Measurements from ENCODE around the gene IL1F10. TPM values are rescaled to one million over a fixed set of nuclear protein-coding genes. Genes with fewer than 3 reads are reported as not detected.

IL1F10 gene
- total and polyA plus RNA-seq, 2 donors (not counting 3 experiments of a cell fraction or from before 2014, with no cell fraction given): not detected

GRCh38 chr2:113089916-113090315 is 22.1 kb downstream of the IL1F10 start:
- DNase-seq (ENCODE audit: low read depth, low spot score) (no peak), FAIRE-seq (no peak)
- no TSS peak for BruUV-seq (replicated peaks)
- Histone ChIP-seq H3K4me3 (replicated peaks in 1 of 3; ENCODE audit: insufficient read depth in 1 of 3, low read depth in 1 of 3, low read length in 3 of 3) (no peak overlapping the region), H3K27me3 (ENCODE audit: control insufficient read depth in 2 of 2, insufficient read depth in 2 of 2, low read length in 2 of 2) (no peaks in the 10 kb centered on the region), H3K4me2 (ENCODE audit: insufficient read depth, low read length) (no peak overlapping the region), H3K27ac (ENCODE audit: insufficient read depth, low read depth, low read length) (no peak overlapping the region), H2AFZ (ENCODE audit: low read depth, low read length) (no peak overlapping the region), H3K4me1 (ENCODE audit: control insufficient read depth, extremely low read depth, insufficient read depth, low read length) (no peaks in the 10 kb centered on the region), H3K36me3 (ENCODE audit: control insufficient read depth in 2 of 2, extremely low read depth in 1 of 2, insufficient read depth in 2 of 2, low read length in 2 of 2) (no peaks in the 10 kb centered on the region), H3K9me1 (replicated peaks; ENCODE audit: control insufficient read depth, extremely low read depth, insufficient read depth, low read length) (no peaks in the 10 kb centered on the region), H3K79me2 (ENCODE audit: control insufficient read depth, insufficient read depth, low read length) (no peaks in the 10 kb centered on the region), H3K9ac (replicated peaks; ENCODE audit: extremely low read depth, insufficient read depth, low read length) (no peak overlapping the region), H4K20me1 (replicated peaks; ENCODE audit: control insufficient read depth, extremely low read depth, insufficient read depth, low read length) (no peaks in the 10 kb centered on the region), H3K9me3 (replicated peaks; ENCODE audit: control insufficient read depth, insufficient read depth, low read length) (no peaks in the 10 kb centered on the region)
- TF ChIP-seq, protein P1, sequence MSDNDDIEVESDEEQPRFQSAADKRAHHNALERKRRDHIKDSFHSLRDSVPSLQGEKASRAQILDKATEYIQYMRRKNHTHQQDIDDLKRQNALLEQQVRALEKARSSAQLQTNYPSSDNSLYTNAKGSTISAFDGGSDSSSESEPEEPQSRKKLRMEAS (IDR thresholded peaks at IDR 0.05; ENCODE audit: insufficient read depth, insufficient read length): no peak
- TF ChIP-seq GATA2 (IDR thresholded peaks at IDR 0.05; ENCODE audit: insufficient read depth, insufficient read length, low read depth, low read length) (no peak), MYC (IDR thresholded peaks at IDR 0.05; ENCODE audit: low read depth, low read length) (no peak), EZH2 (IDR thresholded peaks at IDR 0.05; ENCODE audit: borderline replicate concordance, low read depth, low read length, severe bottlenecking) (no peak), POLR2A (IDR thresholded peaks at IDR 0.05; ENCODE audit: low read depth, low read length) (no peak), CTCF (IDR thresholded peaks at IDR 0.05; ENCODE audit: extremely low read depth in 1 of 2, insufficient read depth in 1 of 2, low read depth in 1 of 2, low read length in 2 of 2) (no peak), JUN (IDR thresholded peaks at IDR 0.05; ENCODE audit: borderline replicate concordance, insufficient read depth, insufficient read length, low read depth) (no peak), FOS (IDR thresholded peaks at IDR 0.05; ENCODE audit: borderline replicate concordance, insufficient read depth, low read length) (no peak), POLR2AphosphoS5 (IDR thresholded peaks at IDR 0.05; ENCODE audit: insufficient read depth, low read depth, low read length) (no peak)
- ChIA-PET CTCF (interaction anchor here (1.1 to 2.0 kb wide), 2 partner anchors 10 to 48 kb away, joined by 4 to 10 read pairs; no protein-coding TSS in a partner anchor), POLR2A (no interaction called here)
- dilution Hi-C loops (cut with MboI; ENCODE audit: extremely low pct_ligation_motif_present, low sequenced_read_pairs): no loop called here
- intact Hi-C loops (cut with micrococcal nuclease): no loop called here

Data from endothelial cell of umbilical vein (primary cell).